ENCODE results near the gene NEUROD1.

Gene NEUROD1

DNA sequence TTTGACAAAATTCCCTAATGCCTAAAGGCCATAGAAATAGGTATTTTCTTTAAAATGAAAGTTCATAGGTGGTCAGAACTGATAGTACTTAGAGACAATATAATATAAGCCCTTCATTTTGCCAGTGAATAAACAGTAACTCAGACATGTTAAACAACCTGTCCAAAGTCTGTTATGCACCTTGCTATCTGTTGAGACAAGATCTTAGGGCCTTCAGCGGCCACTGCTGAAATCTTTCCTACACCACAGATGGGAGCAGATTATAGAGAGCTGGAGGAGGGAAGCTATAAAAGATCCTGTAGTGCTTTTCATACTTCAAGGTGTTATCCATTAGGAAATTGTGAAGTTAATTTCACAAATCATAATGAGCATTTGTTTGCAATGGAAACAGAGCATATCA is 37.2 kb downstream of the NEUROD1 start:
- H3K4me3 ChIP-seq (ENCODE audit: low read length in 2 of 2), result no peak overlapping the region
- no peak overlapping the region for H2AFZ ChIP-seq (ENCODE audit: low read length)
- no peak overlapping the region for H3K4me2 ChIP-seq (ENCODE audit: insufficient read depth, low read length, poor library complexity, severe bottlenecking)
- WGBS, 2 donors (ENCODE audit: extremely low coverage in 2 of 2, insufficient read length in 2 of 2, insufficient replicate concordance in 1 of 2), result no CpG with 5 or more reads among the region's 1 CpG
- H2AK5ac ChIP-seq (ENCODE audit: low read depth, low read length), result no peak overlapping the region
- H3K79me1 ChIP-seq (ENCODE audit: low read depth, low read length), result no peaks in the 10 kb centered on the region
- H3K4ac ChIP-seq (ENCODE audit: low read length), result no peak overlapping the region
- no peak overlapping the region for H2BK5ac ChIP-seq (ENCODE audit: low read length)
- no peak overlapping the region for H3K9ac ChIP-seq (ENCODE audit: low read depth, low read length, poor library complexity)
- H4K8ac ChIP-seq (ENCODE audit: low read depth, low read length), result no peak overlapping the region
- H3K4me1 ChIP-seq (ENCODE audit: control insufficient read depth in 2 of 2, insufficient read depth in 1 of 2, low read depth in 1 of 2, low read length in 2 of 2), result peaks cover 0 to 2% of the 10 kb centered on the region in 2 donors
- H4K91ac ChIP-seq (ENCODE audit: low read depth, low read length, poor library complexity), result no peak overlapping the region
- H3K27ac ChIP-seq (replicated peaks; ENCODE audit: low read length), result no peak overlapping the region
- H2BK12ac ChIP-seq (ENCODE audit: low read length), result no peak overlapping the region
- no peak for DNase-seq (ENCODE audit: low spot score)
- no peak overlapping the region for H3K14ac ChIP-seq (ENCODE audit: low read length)
- H2BK120ac ChIP-seq (ENCODE audit: low read depth, low read length), result no peak overlapping the region
- no peak overlapping the region for H3K23ac ChIP-seq (ENCODE audit: low read depth, low read length, poor library complexity)
- H3K36me3 ChIP-seq (replicated peaks in 1 of 2; ENCODE audit: control insufficient read depth in 2 of 2, insufficient read depth in 2 of 2, low read length in 2 of 2), result no peaks in the 10 kb centered on the region
- H2BK15ac ChIP-seq (ENCODE audit: low read length), result no peak overlapping the region
- H3K27me3 ChIP-seq (ENCODE audit: control insufficient read depth in 3 of 3, insufficient read depth in 3 of 3, low read depth in 1 of 3, low read length in 3 of 3), result peaks cover 0 to 15% (median 0%) of the 10 kb centered on the region in 3 experiments
- no peaks in the 10 kb centered on the region for H3K9me3 ChIP-seq (replicated peaks in 1 of 2; ENCODE audit: control insufficient read depth in 2 of 2, insufficient read depth in 1 of 2, low read depth in 1 of 2, low read length in 2 of 2)
- no peak overlapping the region for H3K18ac ChIP-seq (ENCODE audit: low read length)

DNA sequence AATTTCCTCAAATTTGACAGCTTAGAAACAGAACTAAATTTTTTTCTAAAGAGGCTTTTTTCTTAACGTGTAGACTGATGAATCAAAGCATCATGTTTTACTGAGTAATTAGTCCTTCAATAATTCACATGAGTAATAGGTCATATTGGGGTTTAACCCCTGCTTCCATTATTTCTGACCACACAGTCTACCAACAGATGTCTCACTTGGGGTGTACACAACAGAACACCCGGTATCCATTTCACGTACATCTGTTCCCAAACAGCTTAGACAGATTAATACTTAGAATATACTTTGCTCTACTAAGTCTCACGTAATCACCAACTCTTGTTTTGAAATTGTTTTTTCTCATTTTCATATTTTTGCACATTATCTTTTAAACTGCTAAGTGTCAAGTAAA is 38.2 kb downstream of the NEUROD1 start:
- Histone ChIP-seq H4K8ac (ENCODE audit: low read depth, low read length) (no peak overlapping the region), H3K4me3 (ENCODE audit: low read length in 2 of 2) (no peak overlapping the region), H3K9me3 (replicated peaks in 1 of 2; ENCODE audit: control insufficient read depth in 2 of 2, insufficient read depth in 1 of 2, low read depth in 1 of 2, low read length in 2 of 2) (no peaks in the 10 kb centered on the region), H3K14ac (ENCODE audit: low read length) (no peak overlapping the region), H3K4ac (ENCODE audit: low read length) (no peak overlapping the region), H3K27me3 (ENCODE audit: control insufficient read depth in 3 of 3, insufficient read depth in 3 of 3, low read depth in 1 of 3, low read length in 3 of 3) (peaks cover 0 to 15% (median 0%) of the 10 kb centered on the region in 3 experiments), H2AK5ac (ENCODE audit: low read depth, low read length) (no peak overlapping the region), H4K91ac (ENCODE audit: low read depth, low read length, poor library complexity) (no peak overlapping the region), H2BK5ac (ENCODE audit: low read length) (no peak overlapping the region), H3K27ac (replicated peaks; ENCODE audit: low read length) (no peak overlapping the region), H3K4me2 (ENCODE audit: insufficient read depth, low read length, poor library complexity, severe bottlenecking) (no peak overlapping the region), H2BK12ac (ENCODE audit: low read length) (no peak overlapping the region), H3K23ac (ENCODE audit: low read depth, low read length, poor library complexity) (no peak overlapping the region), H3K9ac (ENCODE audit: low read depth, low read length, poor library complexity) (no peak overlapping the region), H2AFZ (ENCODE audit: low read length) (no peak overlapping the region), H3K79me1 (ENCODE audit: low read depth, low read length) (no peaks in the 10 kb centered on the region), H3K36me3 (replicated peaks in 1 of 2; ENCODE audit: control insufficient read depth in 2 of 2, insufficient read depth in 2 of 2, low read length in 2 of 2) (no peaks in the 10 kb centered on the region), H2BK120ac (ENCODE audit: low read depth, low read length) (no peak overlapping the region), H3K18ac (ENCODE audit: low read length) (no peak overlapping the region), H2BK15ac (ENCODE audit: low read length) (no peak overlapping the region), H3K4me1 (ENCODE audit: control insufficient read depth in 2 of 2, insufficient read depth in 1 of 2, low read depth in 1 of 2, low read length in 2 of 2) (peaks cover 0 to 2% of the 10 kb centered on the region in 2 donors)
- no peak for DNase-seq (ENCODE audit: low spot score)
- WGBS, 2 donors (ENCODE audit: extremely low coverage in 2 of 2, insufficient read length in 2 of 2, insufficient replicate concordance in 1 of 2), result no CpG with 5 or more reads among the region's 4 CpGs

DNA sequence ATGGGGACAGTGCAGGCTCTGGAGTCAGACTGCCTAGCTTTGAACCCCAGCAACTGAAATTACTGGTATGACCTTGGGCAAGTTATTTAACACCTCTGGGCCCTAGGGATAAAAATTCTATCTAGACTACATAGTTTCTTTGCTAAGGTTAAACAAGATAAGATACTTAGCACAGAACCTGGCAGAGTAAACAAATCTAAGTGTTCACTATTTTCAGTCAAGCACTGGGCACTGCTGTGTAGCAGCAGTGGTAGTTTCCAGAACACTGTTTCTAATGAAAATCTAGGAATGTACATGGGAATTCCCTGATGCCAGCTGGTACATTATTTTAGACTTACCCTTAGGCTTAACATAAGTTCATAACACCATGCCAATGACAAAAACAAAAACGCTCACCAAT is 40.6 kb downstream of the NEUROD1 start:
- Histone ChIP-seq H2BK12ac (ENCODE audit: low read length) (no peak overlapping the region), H3K4ac (ENCODE audit: low read length) (no peak overlapping the region), H2AK5ac (ENCODE audit: low read depth, low read length) (no peak overlapping the region), H3K4me2 (ENCODE audit: insufficient read depth, low read length, poor library complexity, severe bottlenecking) (no peak overlapping the region), H3K14ac (ENCODE audit: low read length) (no peak overlapping the region), H3K9ac (ENCODE audit: low read depth, low read length, poor library complexity) (no peak overlapping the region), H2BK15ac (ENCODE audit: low read length) (no peak overlapping the region), H4K8ac (ENCODE audit: low read depth, low read length) (no peak overlapping the region), H4K91ac (ENCODE audit: low read depth, low read length, poor library complexity) (no peak overlapping the region), H2BK120ac (ENCODE audit: low read depth, low read length) (no peak overlapping the region), H3K79me1 (ENCODE audit: low read depth, low read length) (no peaks in the 10 kb centered on the region), H3K9me3 (replicated peaks in 1 of 2; ENCODE audit: control insufficient read depth in 2 of 2, insufficient read depth in 1 of 2, low read depth in 1 of 2, low read length in 2 of 2) (no peaks in the 10 kb centered on the region), H2BK5ac (ENCODE audit: low read length) (no peak overlapping the region), H3K4me3 (ENCODE audit: low read length in 2 of 2) (no peak overlapping the region), H3K23ac (ENCODE audit: low read depth, low read length, poor library complexity) (no peak overlapping the region), H2AFZ (ENCODE audit: low read length) (no peak overlapping the region), H3K4me1 (ENCODE audit: control insufficient read depth in 2 of 2, insufficient read depth in 1 of 2, low read depth in 1 of 2, low read length in 2 of 2) (no peaks in the 10 kb centered on the region), H3K27ac (replicated peaks; ENCODE audit: low read length) (no peak overlapping the region), H3K18ac (ENCODE audit: low read length) (no peak overlapping the region), H3K27me3 (ENCODE audit: control insufficient read depth in 3 of 3, insufficient read depth in 3 of 3, low read depth in 1 of 3, low read length in 3 of 3) (peaks cover 0 to 26% (median 0%) of the 10 kb centered on the region in 3 experiments), H3K36me3 (replicated peaks in 1 of 2; ENCODE audit: control insufficient read depth in 2 of 2, insufficient read depth in 2 of 2, low read length in 2 of 2) (no peaks in the 10 kb centered on the region)
- no CpG with 5 or more reads among the region's 1 CpG for WGBS, 2 donors (ENCODE audit: extremely low coverage in 2 of 2, insufficient read length in 2 of 2, insufficient replicate concordance in 1 of 2)
- no peak for DNase-seq (ENCODE audit: low spot score)

DNA sequence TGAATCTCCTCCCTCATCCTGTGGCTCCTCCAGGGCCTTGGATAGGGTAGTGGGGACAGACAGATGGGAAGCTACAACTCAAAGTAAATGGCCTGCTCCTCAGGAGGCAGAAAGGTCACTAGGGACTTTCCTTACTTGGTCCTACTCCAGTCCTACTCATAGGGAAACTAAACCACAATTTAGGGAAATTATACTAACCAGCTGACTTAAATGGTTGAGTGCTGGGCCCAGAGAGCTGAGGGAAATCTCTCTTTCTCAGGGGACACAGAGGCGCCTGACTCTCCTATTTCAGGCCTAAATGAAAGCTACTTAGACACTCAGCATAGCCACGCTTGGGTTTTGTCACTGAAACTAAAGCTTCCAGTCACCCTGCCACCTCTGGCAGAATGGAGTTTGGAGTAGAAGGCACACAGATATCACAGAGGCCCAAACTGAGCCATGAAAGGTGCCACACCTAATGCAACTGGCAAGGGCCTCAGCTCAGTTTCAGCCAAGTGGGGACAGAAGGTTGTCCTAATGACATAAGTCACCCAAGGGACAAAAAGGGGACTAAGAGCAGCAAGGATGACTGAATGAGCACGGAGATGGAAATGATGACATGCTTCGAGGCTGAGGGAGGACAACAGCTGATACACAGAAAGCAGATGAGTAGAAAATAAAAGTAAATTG is 47.5 kb downstream of the NEUROD1 start:
- H3K79me1 ChIP-seq (ENCODE audit: low read depth, low read length), result no peaks in the 10 kb centered on the region
- H2BK5ac ChIP-seq (ENCODE audit: low read length), result no peak overlapping the region
- H2BK15ac ChIP-seq (ENCODE audit: low read length), result no peak overlapping the region
- H3K18ac ChIP-seq (ENCODE audit: low read length), result no peak overlapping the region
- H2AFZ ChIP-seq (ENCODE audit: low read length), result no peak overlapping the region
- no peak overlapping the region for H3K4me2 ChIP-seq (ENCODE audit: insufficient read depth, low read length, poor library complexity, severe bottlenecking)
- H3K27ac ChIP-seq (replicated peaks; ENCODE audit: low read length), result no peak overlapping the region
- no peak overlapping the region for H3K4me3 ChIP-seq (ENCODE audit: low read length in 2 of 2)
- no peak overlapping the region for H4K8ac ChIP-seq (ENCODE audit: low read depth, low read length)
- DNase-seq (ENCODE audit: low spot score), result no peak
- H3K4ac ChIP-seq (ENCODE audit: low read length), result no peak overlapping the region
- no peaks in the 10 kb centered on the region for H3K36me3 ChIP-seq (replicated peaks in 1 of 2; ENCODE audit: control insufficient read depth in 2 of 2, insufficient read depth in 2 of 2, low read length in 2 of 2)
- no CpG with 5 or more reads among the region's 4 CpGs for WGBS, 2 donors (ENCODE audit: extremely low coverage in 2 of 2, insufficient read length in 2 of 2, insufficient replicate concordance in 1 of 2)
- H3K4me1 ChIP-seq (ENCODE audit: control insufficient read depth in 2 of 2, insufficient read depth in 1 of 2, low read depth in 1 of 2, low read length in 2 of 2), result no peaks in the 10 kb centered on the region
- H3K14ac ChIP-seq (ENCODE audit: low read length), result no peak overlapping the region
- H2BK120ac ChIP-seq (ENCODE audit: low read depth, low read length), result no peak overlapping the region
- H2AK5ac ChIP-seq (ENCODE audit: low read depth, low read length), result no peak overlapping the region
- H4K91ac ChIP-seq (ENCODE audit: low read depth, low read length, poor library complexity), result no peak overlapping the region
- H3K23ac ChIP-seq (ENCODE audit: low read depth, low read length, poor library complexity), result no peak overlapping the region
- no peak overlapping the region for H2BK12ac ChIP-seq (ENCODE audit: low read length)
- H3K27me3 ChIP-seq (ENCODE audit: control insufficient read depth in 3 of 3, insufficient read depth in 3 of 3, low read depth in 1 of 3, low read length in 3 of 3), result peaks cover 0 to 47% (median 0%) of the 10 kb centered on the region in 3 experiments
- no peak overlapping the region for H3K9ac ChIP-seq (ENCODE audit: low read depth, low read length, poor library complexity)
- no peaks in the 10 kb centered on the region for H3K9me3 ChIP-seq (replicated peaks in 1 of 2; ENCODE audit: control insufficient read depth in 2 of 2, insufficient read depth in 1 of 2, low read depth in 1 of 2, low read length in 2 of 2)

Measured in neuronal stem cell (in vitro differentiated cells).